ENCODE measurements around the gene POR.
"Not testable (repeated sequence)": the region's sequence is repeated elsewhere in the genome, so short reads cannot be mapped to it uniquely, and the experiment has no call there.

The POR gene

DNA sequence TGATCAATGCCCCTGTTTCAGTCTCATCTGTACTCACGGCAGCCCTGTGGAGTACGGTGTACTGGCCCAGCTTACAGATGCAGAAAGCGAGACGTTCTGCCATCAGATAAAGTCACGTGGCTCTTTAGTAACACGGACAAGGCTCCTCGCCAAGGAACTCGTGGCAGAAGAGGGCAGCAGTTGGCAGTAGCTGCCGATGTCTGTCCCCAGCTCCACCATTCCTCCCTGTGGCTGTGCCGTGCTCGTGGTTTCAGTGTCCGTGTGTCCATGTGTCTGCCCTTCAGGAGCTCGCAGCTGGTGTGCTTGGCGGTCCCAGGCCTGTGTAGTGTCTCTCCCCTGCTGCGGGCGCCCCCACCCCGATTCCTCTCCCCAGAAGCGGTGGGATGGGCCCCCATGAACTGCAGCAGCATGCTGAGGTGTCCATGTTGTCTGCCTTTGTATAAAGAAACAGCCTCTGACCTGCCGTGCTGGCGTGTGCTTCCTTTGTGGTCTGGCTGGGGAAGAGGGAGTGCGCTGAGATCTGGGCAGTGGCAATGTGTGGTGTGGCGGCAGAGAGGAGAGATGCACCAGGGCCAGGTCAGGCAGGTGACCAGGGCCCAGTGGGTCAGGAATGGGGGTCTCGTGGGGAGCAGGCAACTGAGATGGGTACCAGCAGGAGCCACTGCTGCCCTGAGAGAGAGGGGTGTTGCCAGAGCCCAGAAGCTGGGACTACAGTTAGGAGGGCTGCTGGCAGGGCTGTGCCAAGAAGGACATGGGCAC lies 26.3 kb upstream of the POR start:
- Histone ChIP-seq H2AFZ (ENCODE audit: low read depth, low read length) (no peak overlapping the region), H3K4me2 (ENCODE audit: low read length, poor library complexity, severe bottlenecking) (no peak overlapping the region), H3K14ac (ENCODE audit: low read length in 2 of 2) (peak overlapping the region in 1 of 2 experiments; percentile 66), H3K27me3 (ENCODE audit: control insufficient read depth in 1 of 2, insufficient read depth in 1 of 2, low read length in 2 of 2) (no peaks in the 10 kb centered on the region), H4K8ac (ENCODE audit: low read length) (no peak overlapping the region), H3K4ac (ENCODE audit: low read depth in 1 of 2, low read length in 2 of 2) (no peak overlapping the region), H3K18ac (ENCODE audit: low read depth in 1 of 2, low read length in 2 of 2) (no peak overlapping the region), H3K9ac (ENCODE audit: low read length) (no peak overlapping the region), H2BK15ac (ENCODE audit: low read depth, poor library complexity, severe bottlenecking) (no peak overlapping the region), H2BK5ac (ENCODE audit: low read depth, low read length, poor library complexity, severe bottlenecking) (no peak overlapping the region), H3K27ac (ENCODE audit: low read length, poor library complexity, severe bottlenecking) (no peak overlapping the region), H3K9me3 (ENCODE audit: control insufficient read depth, low read length) (no peaks in the 10 kb centered on the region), H2BK12ac (ENCODE audit: low read length in 2 of 2) (peak overlapping the region in 1 of 2 experiments; percentile 3), H3K4me1 (ENCODE audit: control insufficient read depth, insufficient read depth, low read depth, low read length) (peaks cover 14% of the 10 kb centered on the region), H4K91ac (ENCODE audit: low read length) (no peak overlapping the region), H3K36me3 (ENCODE audit: control insufficient read depth in 1 of 2, insufficient read depth in 2 of 2, low read depth in 1 of 2, low read length in 2 of 2) (peaks cover 49 to 55% of the 10 kb centered on the region in 2 experiments), H3K4me3 (ENCODE audit: insufficient read depth in 1 of 2, low read depth in 1 of 2, low read length in 2 of 2) (no peak overlapping the region), H3K23ac (ENCODE audit: low read length in 2 of 2) (no peak overlapping the region), H2AK5ac (ENCODE audit: low read length, severe bottlenecking) (no peak overlapping the region), H3K79me1 (replicated peaks; ENCODE audit: low read length, poor library complexity, severe bottlenecking) (peaks cover 16% of the 10 kb centered on the region), H2BK120ac (ENCODE audit: low read depth, low read length) (no peak overlapping the region)
- WGBS: 93% methylated on average over 23 of the region's 23 CpGs
- DNase-seq: no peak

DNA sequence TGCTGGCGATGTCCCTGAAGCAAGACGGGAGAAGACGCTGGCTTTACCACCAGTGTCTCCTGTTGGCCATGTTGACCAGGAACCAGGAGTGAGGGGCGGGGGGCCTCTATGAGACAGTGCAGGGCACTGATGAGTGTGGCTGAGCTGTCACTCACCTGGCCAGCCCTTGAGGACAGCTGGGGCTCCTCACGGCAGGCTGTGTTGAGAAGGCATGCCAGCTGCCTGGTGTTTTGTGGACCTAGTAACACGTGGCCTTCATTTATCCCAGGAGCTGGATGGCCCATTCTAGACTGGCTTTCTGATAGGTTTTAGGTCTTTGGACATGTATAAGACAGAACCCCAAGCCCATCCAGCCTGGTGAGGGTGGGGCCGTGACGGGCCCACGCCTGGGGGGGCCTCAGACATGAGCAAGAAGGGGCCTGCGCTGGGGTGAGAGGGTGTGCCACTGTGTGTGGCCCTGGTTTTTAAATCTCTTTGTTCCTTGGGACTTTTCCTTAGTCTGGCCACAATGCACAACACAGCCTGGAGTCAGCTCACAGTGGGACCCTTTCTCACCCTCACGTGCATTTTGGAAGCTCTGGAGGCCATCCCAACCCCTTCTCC lies 25.6 kb upstream of the POR start:
- Histone ChIP-seq H2BK15ac (ENCODE audit: low read depth, poor library complexity, severe bottlenecking) (no peak overlapping the region), H3K27me3 (ENCODE audit: control insufficient read depth in 1 of 2, insufficient read depth in 1 of 2, low read length in 2 of 2) (no peaks in the 10 kb centered on the region), H2BK5ac (ENCODE audit: low read depth, low read length, poor library complexity, severe bottlenecking) (no peak overlapping the region), H3K36me3 (ENCODE audit: control insufficient read depth in 1 of 2, insufficient read depth in 2 of 2, low read depth in 1 of 2, low read length in 2 of 2) (peaks cover 43 to 50% of the 10 kb centered on the region in 2 experiments), H2AK5ac (ENCODE audit: low read length, severe bottlenecking) (no peak overlapping the region), H3K79me1 (replicated peaks; ENCODE audit: low read length, poor library complexity, severe bottlenecking) (peaks cover 16% of the 10 kb centered on the region), H3K18ac (ENCODE audit: low read depth in 1 of 2, low read length in 2 of 2) (peak overlapping the region in 1 of 2 experiments; percentile 13), H4K8ac (ENCODE audit: low read length) (no peak overlapping the region), H3K9me3 (ENCODE audit: control insufficient read depth, low read length) (no peaks in the 10 kb centered on the region), H3K4me1 (ENCODE audit: control insufficient read depth, insufficient read depth, low read depth, low read length) (peaks cover 14% of the 10 kb centered on the region), H3K4me2 (ENCODE audit: low read length, poor library complexity, severe bottlenecking) (no peak overlapping the region), H3K4me3 (ENCODE audit: insufficient read depth in 1 of 2, low read depth in 1 of 2, low read length in 2 of 2) (no peak overlapping the region), H3K9ac (ENCODE audit: low read length) (no peak overlapping the region), H2BK12ac (ENCODE audit: low read length in 2 of 2) (peak overlapping the region in 1 of 2 experiments; percentile 3), H3K14ac (ENCODE audit: low read length in 2 of 2) (no peak overlapping the region), H3K27ac (ENCODE audit: low read length, poor library complexity, severe bottlenecking) (no peak overlapping the region), H4K91ac (ENCODE audit: low read length) (no peak overlapping the region), H3K23ac (ENCODE audit: low read length in 2 of 2) (no peak overlapping the region), H2BK120ac (ENCODE audit: low read depth, low read length) (no peak overlapping the region), H2AFZ (ENCODE audit: low read depth, low read length) (no peak overlapping the region), H3K4ac (ENCODE audit: low read depth in 1 of 2, low read length in 2 of 2) (no peak overlapping the region)
- DNase-seq: no peak
- 95% methylated on average over 11 of the region's 11 CpGs for WGBS

DNA sequence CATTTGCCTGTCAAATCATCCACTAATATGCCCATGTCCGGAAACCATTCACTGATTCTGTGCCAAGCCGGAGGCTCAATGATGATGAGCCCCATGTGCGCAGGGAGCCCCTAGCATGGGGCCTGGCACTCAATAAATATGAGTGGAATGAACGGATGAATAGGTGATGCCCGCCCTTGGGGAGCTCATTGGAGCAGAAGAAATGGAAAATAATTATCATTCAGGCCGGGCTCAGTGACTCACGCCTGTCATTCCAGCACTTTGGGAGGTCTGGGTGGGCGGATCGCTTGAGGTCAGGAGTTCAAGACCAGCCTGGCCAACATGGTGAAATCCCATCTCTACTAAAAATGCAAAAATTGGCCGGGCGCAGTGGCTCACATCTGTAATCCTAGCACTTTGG lies 25.1 kb upstream of the POR start:
- Histone ChIP-seq H3K4me2 (ENCODE audit: low read length, poor library complexity, severe bottlenecking) (no peak overlapping the region), H3K79me1 (replicated peaks; ENCODE audit: low read length, poor library complexity, severe bottlenecking) (peaks cover 16% of the 10 kb centered on the region), H3K27me3 (ENCODE audit: control insufficient read depth in 1 of 2, insufficient read depth in 1 of 2, low read length in 2 of 2) (no peaks in the 10 kb centered on the region), H3K27ac (ENCODE audit: low read length, poor library complexity, severe bottlenecking) (no peak overlapping the region), H4K91ac (ENCODE audit: low read length) (no peak overlapping the region), H3K9ac (ENCODE audit: low read length) (no peak overlapping the region), H2AFZ (ENCODE audit: low read depth, low read length) (no peak overlapping the region), H2BK120ac (ENCODE audit: low read depth, low read length) (no peak overlapping the region), H3K36me3 (ENCODE audit: control insufficient read depth in 1 of 2, insufficient read depth in 2 of 2, low read depth in 1 of 2, low read length in 2 of 2) (peaks cover 38 to 46% of the 10 kb centered on the region in 2 experiments), H3K14ac (ENCODE audit: low read length in 2 of 2) (no peak overlapping the region), H3K18ac (ENCODE audit: low read depth in 1 of 2, low read length in 2 of 2) (no peak overlapping the region), H3K4ac (ENCODE audit: low read depth in 1 of 2, low read length in 2 of 2) (no peak overlapping the region), H3K23ac (ENCODE audit: low read length in 2 of 2) (no peak overlapping the region), H2BK5ac (ENCODE audit: low read depth, low read length, poor library complexity, severe bottlenecking) (no peak overlapping the region), H3K4me3 (ENCODE audit: insufficient read depth in 1 of 2, low read depth in 1 of 2, low read length in 2 of 2) (no peak overlapping the region), H4K8ac (ENCODE audit: low read length) (no peak overlapping the region), H2AK5ac (ENCODE audit: low read length, severe bottlenecking) (no peak overlapping the region), H2BK12ac (ENCODE audit: low read length in 2 of 2) (no peak overlapping the region), H3K4me1 (ENCODE audit: control insufficient read depth, insufficient read depth, low read depth, low read length) (peaks cover 13% of the 10 kb centered on the region), H3K9me3 (ENCODE audit: control insufficient read depth, low read length) (no peaks in the 10 kb centered on the region), H2BK15ac (ENCODE audit: low read depth, poor library complexity, severe bottlenecking) (no peak overlapping the region)
- no peak for DNase-seq
- WGBS: 95% methylated on average over 11 of the region's 11 CpGs

DNA sequence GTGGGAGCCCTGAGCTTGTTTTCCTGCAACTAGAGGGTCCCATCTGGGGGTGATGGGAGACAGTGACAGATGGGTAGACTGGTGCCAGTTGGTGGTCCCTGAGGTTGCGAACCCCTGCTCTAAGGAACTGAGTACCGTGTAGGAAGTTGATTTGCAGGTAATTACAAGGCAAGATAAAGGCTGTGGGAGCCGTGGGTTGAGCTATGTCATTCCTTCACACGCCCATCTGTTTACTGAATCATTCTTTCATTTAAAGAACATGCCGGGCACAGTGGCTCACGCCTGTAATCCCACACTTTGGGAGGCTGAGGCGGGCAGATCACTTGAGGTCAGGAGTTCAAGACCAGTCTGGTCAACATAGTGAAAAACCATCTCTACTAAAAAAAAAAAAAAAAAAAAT lies 23.7 kb upstream of the POR start:
- H3K4me3 ChIP-seq (ENCODE audit: insufficient read depth in 1 of 2, low read depth in 1 of 2, low read length in 2 of 2); H2BK15ac ChIP-seq (ENCODE audit: low read depth, poor library complexity, severe bottlenecking); H3K4me2 ChIP-seq (ENCODE audit: low read length, poor library complexity, severe bottlenecking); H3K4ac ChIP-seq (ENCODE audit: low read depth in 1 of 2, low read length in 2 of 2); H3K23ac ChIP-seq (ENCODE audit: low read length in 2 of 2); H2BK120ac ChIP-seq (ENCODE audit: low read depth, low read length); H3K27me3 ChIP-seq (ENCODE audit: control insufficient read depth in 1 of 2, insufficient read depth in 1 of 2, low read length in 2 of 2); H3K79me1 ChIP-seq (replicated peaks; ENCODE audit: low read length, poor library complexity, severe bottlenecking); H4K91ac ChIP-seq (ENCODE audit: low read length); H2BK5ac ChIP-seq (ENCODE audit: low read depth, low read length, poor library complexity, severe bottlenecking); H3K9me3 ChIP-seq (ENCODE audit: control insufficient read depth, low read length); H3K9ac ChIP-seq (ENCODE audit: low read length); DNase-seq; H3K4me1 ChIP-seq (ENCODE audit: control insufficient read depth, insufficient read depth, low read depth, low read length); H2AK5ac ChIP-seq (ENCODE audit: low read length, severe bottlenecking); H2BK12ac ChIP-seq (ENCODE audit: low read length in 2 of 2); H3K18ac ChIP-seq (ENCODE audit: low read depth in 1 of 2, low read length in 2 of 2); H4K8ac ChIP-seq (ENCODE audit: low read length); H3K14ac ChIP-seq (ENCODE audit: low read length in 2 of 2); H2AFZ ChIP-seq (ENCODE audit: low read depth, low read length); H3K27ac ChIP-seq (ENCODE audit: low read length, poor library complexity, severe bottlenecking): not testable (repeated sequence)
- H3K36me3 ChIP-seq (ENCODE audit: control insufficient read depth in 1 of 2, insufficient read depth in 2 of 2, low read depth in 1 of 2, low read length in 2 of 2): peaks cover 23 to 32% of the 10 kb centered on the region in 2 experiments
- 86% methylated on average over 5 of the region's 7 CpGs for WGBS

Measured in mesenchymal stem cell (in vitro differentiated cells and primary cell).